ENCODE data around the gene KIAA1671.
A peak's percentile ranks its signal among the peaks of the same experiment; 100 is the strongest.

DNA sequence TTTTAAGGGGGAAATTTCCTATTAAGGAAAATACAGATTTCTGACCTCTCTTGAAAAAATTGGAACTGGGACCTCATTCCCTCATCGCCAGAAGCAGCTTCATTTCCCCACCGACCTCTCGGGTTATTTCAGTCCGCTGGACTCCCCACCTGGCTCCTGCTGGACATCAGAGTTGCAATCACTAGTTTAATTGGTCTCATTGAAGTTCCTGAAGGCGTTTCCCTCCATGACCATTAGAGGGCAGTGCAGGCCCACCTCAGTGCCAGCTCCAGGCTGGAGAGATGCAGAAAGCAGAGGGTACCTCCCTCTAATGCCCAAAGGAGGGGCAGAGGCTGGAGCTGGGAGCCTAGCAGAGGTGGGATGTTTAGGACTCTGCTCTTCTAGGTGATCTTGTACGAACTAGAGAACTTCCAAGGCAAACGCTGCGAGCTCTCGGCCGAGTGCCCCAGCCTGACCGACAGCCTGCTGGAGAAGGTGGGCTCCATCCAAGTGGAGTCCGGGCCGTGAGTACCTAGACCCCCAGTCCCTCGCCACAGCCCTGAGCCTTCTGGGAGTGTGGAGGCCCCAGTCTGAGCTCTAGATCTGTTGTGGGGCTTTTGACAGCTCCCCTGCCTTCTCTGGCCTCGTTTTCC lies 249.9 kb downstream of the KIAA1671 start:
- TF ChIP-seq, protein P1, sequence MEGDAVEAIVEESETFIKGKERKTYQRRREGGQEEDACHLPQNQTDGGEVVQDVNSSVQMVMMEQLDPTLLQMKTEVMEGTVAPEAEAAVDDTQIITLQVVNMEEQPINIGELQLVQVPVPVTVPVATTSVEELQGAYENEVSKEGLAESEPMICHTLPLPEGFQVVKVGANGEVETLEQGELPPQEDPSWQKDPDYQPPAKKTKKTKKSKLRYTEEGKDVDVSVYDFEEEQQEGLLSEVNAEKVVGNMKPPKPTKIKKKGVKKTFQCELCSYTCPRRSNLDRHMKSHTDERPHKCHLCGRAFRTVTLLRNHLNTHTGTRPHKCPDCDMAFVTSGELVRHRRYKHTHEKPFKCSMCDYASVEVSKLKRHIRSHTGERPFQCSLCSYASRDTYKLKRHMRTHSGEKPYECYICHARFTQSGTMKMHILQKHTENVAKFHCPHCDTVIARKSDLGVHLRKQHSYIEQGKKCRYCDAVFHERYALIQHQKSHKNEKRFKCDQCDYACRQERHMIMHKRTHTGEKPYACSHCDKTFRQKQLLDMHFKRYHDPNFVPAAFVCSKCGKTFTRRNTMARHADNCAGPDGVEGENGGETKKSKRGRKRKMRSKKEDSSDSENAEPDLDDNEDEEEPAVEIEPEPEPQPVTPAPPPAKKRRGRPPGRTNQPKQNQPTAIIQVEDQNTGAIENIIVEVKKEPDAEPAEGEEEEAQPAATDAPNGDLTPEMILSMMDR (IDR thresholded peaks at IDR 0.05): peak; percentile 52 to 75 (median 66)
- TF ChIP-seq POLR2A (IDR thresholded peaks at IDR 0.05) (no peak), EP300 (IDR thresholded peaks at IDR 0.05) (no peak)
